ENCODE data around the gene NFYB.
A peak's percentile ranks its signal among the peaks of the same experiment; 100 is the strongest.
"Not testable (repeated sequence)": the region's sequence is repeated elsewhere in the genome, so short reads cannot be mapped to it uniquely, and the experiment has no call there.

The NFYB gene

DNA sequence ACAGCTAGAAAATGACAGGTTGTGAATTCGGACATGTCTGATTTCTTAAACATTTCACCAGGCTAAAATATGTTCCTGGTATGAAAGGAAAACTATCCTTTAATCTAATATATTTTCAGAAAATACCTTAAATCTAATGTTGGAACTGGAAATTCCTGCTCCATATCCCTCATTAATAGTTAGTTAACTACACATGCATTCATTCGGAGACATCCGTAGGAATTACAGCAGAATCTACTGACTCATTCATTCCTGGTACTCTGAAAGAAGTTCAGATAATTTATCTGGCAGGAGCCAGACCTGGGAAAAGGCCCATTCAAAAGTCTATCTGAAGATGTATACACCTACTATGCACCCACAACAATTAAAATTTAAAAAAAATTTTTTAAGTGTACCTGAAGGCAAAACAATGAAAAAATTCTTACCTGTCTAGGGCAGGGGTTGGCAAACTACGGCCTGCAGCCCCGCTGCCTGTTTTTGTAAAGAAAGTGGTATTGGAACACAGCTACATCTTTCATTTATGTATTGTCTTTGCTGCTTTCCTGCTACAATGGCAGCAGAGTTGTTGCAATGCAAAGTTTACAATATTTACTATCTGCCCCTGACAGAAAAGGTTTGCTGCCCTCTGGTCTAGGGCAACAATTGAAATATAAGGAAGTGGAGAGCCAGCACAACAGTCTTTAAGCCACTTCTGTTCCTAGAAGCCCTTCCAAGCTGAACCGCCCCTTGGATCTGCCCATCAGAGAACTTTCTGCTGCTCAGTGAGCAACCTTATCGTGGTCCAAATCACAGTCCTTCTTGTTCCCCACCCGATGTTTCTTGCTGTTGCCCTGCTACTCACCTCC lies 17.9 kb upstream of the NFYB start:
- no peak for DNase-seq

DNA sequence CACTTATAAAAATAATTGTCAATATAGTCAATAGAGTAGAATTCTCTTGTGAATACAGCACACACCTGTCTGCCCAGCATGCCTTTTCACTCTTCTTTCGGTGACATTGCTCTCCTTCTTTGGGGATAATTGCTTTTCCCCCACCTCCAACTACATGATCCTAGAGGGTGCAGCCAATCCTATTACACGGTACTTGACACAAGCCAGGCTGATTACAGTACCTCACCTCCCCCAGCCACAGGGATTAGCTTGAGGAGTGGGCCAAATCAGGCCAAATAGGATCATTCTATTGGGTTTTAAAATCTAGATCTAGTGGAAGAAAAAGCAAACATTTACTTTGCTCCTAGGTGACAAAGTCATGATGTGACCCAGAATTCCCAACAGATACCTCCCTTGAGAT lies 16.8 kb upstream of the NFYB start:
- no peak for DNase-seq

GRCh38 chr12:104154286-104154685 lies 16.3 kb upstream of the NFYB start:
- DNase-seq: no peak

DNA sequence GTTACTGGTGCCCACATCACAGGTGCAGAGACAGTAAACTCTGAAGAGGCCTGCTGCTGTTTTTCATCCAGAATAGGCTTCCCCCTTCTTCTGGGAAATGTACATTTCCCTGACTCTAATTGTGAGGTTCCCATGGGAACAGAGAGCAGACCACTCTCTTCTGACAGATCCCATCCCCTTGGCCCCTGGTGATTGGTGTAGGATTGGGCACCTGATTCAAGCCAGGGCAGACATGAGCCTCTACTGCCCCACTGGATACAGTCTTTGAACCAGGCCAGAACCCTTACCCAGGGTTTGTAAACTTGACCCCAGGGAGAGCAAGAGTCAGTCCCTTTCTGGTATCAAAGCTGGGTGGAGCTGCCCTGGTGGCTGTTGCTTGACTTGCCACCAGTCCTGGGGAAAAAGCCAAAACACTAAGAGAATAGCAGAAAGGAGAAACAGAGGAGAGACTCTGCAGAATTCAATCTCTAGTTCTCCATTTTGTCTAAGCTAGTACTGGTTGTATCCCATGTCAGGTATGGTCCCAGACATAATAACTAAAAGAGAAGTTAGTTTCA lies 14.8 kb upstream of the NFYB start:
- DNase-seq: no peak

DNA sequence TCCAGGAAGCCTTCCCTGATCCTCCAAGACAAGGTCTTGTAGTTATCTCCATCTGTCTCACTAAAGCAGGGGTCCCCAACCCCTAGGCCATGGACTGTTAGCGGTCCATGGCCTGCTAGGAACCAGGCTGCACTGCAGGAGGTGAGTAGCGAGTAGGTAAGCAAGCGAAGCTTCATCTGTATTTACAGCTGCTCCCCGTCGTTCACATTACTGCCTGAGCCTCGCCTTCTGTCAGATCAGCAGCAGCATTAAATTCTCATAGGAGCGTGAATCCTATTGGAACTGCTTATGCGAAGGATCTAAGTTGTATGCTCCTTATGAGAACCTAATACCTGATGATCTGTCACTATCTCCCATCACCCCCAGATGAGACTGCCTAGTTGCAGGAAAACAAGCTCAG lies 12.4 kb upstream of the NFYB start:
- DNase-seq: no peak

- DNase-seq: no peak
These were observed 9.3 kb upstream of the NFYB start for GRCh38 chr12:104147346-104147745.

DNA sequence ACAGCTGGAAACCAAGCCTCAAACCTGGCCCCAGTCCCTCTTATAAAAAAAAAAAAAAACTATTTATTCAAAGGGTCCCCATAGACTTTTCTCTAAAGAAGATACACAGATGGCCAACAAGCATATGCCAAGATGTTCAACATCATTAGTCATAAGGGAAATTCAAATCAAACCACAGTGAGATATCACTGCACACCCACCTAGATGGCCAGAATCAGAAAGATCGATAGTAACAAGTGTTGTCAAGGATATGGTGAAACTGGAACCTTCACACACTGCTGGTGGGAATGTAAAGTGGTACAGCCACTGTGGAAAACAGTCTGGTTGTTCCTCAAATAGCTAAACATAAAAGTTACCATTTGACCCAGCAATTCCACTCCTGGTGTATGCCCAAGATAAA lies 5.9 kb upstream of the NFYB start:
- DNase-seq: no peak

- no peak for DNase-seq
These were observed 5.0 kb upstream of the NFYB start for GRCh38 chr12:104143002-104143401.

DNA sequence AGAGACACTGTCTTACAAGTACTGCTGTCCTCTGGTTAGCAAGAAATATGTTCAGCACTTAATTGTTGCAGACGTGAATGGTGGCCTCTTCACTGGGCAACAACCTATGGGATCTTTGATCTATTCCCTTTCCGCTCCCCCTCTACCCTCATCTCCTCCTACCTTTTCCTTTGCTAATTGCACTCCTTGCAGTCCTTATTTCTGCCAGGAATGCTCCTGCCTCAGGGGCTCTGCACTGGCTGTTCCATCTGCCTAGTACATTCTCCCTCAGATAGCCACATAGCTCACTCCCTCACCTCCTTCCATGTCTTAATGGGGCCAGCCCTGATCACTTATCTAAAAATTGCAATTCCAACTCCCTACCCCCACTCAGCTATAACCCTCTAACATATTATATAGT lies 4.5 kb upstream of the NFYB start:
- no peak for DNase-seq

GRCh38 chr12:104138797-104139152 lies 765 bp upstream of the NFYB start:
- no peak for DNase-seq

DNA sequence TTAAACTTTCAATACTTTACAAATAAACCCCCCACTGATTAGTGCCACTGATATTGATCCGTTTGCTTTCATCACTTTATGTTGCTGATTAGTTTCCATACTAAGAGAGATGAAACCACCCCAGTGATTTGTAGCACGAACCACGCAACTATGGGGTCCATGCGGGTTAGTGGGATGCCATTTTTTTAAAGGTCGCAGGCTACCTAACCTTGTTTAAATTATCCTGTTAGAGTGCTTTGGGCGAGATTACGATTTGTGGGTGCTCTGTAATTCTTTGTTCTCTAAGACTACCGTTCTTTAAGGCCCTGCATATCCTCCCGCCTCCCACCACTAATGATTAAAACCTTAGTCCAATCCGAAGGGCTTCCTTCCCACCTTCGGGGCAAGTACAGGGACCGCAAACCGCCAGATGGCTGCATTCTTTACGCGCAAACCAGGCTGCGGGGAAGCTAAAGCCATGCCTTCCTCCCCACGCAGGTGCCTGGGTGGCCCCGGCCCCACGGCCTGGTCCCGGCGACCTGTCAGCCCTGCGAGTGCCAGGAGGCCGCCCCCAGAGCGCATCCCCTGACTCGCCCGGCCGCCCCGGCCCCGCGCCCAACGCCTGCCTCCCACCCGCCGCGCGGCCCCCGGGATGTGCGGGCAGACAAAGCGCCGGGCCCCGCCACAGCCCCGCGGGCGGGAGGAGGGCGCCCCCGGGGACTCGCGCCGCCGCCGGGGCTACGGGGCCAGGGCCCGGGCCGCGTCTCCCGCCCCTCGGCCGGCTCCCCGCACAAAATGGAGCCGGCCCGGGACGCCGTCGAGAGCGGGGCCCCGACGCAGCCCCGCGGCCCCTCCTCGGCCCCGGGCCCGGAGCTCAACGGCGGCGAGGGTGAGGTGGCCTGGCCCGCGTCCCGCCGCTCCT lies 759 bp downstream of the NFYB start:
- DNase-seq: peak; percentile 41 to 43

DNA sequence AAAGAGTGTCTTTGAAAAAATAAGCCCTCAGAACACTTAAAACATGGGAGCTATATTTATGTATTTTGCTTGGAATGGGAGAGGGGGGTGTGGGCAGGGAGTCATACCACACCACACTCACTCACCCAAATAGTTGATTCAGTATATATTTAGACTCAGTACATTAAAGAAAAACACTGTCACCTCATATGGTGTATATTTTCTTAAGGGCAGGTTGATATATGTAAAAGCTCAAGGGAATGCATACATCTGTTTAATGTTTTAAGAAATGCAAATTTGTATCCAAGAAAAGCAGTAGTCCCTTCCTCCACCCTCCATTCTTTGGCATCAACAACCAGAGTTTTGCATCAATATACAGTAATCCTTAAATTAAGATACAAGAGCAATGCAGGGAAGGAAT lies 1.4 kb downstream of the NFYB start:
- DNase-seq: no peak

GRCh38 chr12:104134882-104135281 lies 3.1 kb downstream of the NFYB start:
- DNase-seq: no peak

- DNase-seq: no peak
These were observed 4.1 kb downstream of the NFYB start for GRCh38 chr12:104133866-104134265.

GRCh38 chr12:104133321-104133720 lies 4.7 kb downstream of the NFYB start:
- DNase-seq: no peak

DNA sequence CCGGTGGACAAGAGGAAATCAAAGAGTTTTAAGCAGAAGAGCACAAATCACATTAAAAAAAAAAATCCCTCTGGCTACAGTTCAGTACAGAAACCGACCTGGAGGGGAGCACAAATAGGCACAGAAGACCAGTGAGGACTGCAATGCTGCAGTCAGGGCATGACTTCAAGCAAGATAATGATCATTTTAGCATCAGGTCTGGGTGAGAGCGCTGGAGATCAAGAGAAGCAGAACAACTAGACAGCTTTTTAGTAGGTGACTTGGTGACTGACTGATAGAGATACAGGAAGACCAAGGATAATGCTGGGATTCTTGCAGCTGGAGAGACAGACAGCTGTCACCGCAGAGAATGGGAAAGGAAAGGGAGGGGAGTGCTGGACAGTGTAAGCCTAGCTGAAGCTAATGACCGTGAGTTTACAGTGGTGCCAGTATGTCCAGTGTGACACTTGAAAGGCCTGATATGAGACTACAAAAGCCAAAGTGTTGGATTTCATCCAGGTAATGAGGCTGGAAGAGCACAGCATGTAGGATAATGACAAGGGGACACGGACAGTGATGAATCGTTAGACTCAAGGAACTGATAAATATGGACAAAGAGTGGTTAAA lies 5.6 kb downstream of the NFYB start:
- DNase-seq: no peak

- DNase-seq: no peak
These were observed 6.4 kb downstream of the NFYB start for GRCh38 chr12:104131609-104132008.

DNA sequence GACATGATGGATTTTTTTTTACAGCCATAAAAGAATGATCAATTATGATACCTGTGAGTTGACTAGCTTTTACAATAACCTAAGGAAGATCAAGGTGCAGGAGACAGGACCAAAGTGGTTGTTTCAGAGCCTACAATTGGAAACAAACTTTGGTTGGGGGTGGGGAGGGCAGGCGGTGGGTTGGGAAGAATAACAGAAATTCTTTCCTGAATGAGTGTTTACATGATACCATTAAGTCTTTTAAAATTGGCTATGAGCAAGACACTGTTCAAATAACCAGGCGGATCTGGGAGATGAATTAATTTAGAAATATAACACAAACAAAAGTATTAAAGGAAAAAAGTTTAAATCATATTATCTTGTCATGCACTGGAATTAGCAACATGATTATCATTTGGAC lies 7.2 kb downstream of the NFYB start:
- no peak for DNase-seq

GRCh38 chr12:104126548-104126947 lies 11.5 kb downstream of the NFYB start:
- no peak for DNase-seq

- no peak for DNase-seq
These were observed 15.7 kb downstream of the NFYB start for GRCh38 chr12:104122298-104122697.

DNA sequence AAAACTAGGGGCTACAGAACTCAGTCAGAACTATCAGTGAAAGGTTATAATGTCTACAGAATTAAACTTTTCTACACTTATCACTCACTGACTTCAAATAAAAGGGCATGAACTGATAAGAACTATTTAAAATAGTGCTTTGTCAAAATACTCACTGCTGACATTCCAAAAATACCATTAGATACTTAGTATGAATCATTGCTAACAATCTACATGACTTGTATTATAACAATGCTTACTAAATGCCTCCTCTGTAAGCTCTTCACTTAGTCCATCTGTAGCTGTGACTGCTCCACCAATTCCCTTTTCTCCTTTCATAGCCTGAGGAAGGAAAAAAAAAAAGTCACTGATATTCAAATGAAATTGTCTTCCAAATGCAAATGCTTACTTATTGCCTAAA lies 17.0 kb downstream of the NFYB start:
- DNase-seq: no peak

GRCh38 chr12:104115587-104115975 lies 22.4 kb downstream of the NFYB start:
- no peak for DNase-seq

DNA sequence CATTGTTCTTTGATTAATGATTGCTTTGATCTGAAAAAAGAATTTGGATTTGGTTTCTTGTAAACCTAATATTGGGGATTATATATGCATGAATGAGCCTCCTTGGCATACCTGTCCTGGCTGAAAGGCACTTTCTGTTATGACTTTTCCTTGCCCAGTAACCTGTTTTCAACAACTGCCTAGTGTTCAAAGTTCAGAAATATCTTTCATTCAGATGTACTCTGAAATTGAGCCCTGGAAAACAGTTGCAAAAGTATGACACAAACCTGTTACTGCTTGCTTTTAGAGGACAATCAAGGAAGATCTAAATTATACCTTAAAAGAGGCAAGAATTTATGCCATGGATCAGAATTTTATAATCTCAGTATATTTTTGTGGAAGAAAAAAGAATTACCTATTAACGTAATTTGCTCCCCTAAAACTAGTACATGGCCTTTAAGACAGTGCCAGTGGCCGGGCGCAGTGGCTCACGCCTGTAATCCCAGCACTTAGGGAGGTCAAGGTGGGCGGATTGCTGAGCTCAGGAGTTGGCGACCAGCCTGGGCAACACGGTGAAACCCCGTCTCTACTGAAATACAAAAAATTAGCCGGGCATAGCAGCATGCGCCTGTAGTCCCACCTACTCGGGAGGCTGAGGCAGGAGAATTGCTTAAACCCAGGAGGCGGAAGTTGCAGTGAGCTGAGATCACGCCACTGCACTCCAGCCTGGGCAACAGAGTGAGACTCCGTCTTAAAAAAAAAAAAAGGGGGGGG lies 23.0 kb downstream of the NFYB start:
- DNase-seq: not testable (repeated sequence)
